ENCODE measurements around the gene NADSYN1.

Gene NADSYN1

GRCh38 chr11:71490044-71490730 lies 37.2 kb downstream of the NADSYN1 start:
- H4K20me1 ChIP-seq (ENCODE audit: insufficient read depth, low read length): no peaks in the 10 kb centered on the region
- no peak overlapping the region for H3K4me3 ChIP-seq (ENCODE audit: low read length)
- H3K27me3 ChIP-seq (ENCODE audit: low read depth, low read length): no peaks in the 10 kb centered on the region
- H3K9me3 ChIP-seq (ENCODE audit: insufficient read depth, low read length): no peaks in the 10 kb centered on the region
- peaks cover 12% of the 10 kb centered on the region for H3K4me1 ChIP-seq (ENCODE audit: low read length)
- no peak overlapping the region for H3K9ac ChIP-seq (ENCODE audit: low read length)
- no peak for TF ChIP-seq EZH2phosphoT487 (IDR thresholded peaks at IDR 0.05; ENCODE audit: low read depth)
- TF ChIP-seq CTCF (IDR thresholded peaks at IDR 0.05; ENCODE audit: low read depth, low read length): no peak
- no peak overlapping the region for H3K4me2 ChIP-seq (ENCODE audit: low read length)
- H3K27ac ChIP-seq (ENCODE audit: low read length): no peak overlapping the region
- H3K79me2 ChIP-seq (ENCODE audit: low read length): no peaks in the 10 kb centered on the region
- H2AFZ ChIP-seq (ENCODE audit: low read depth, low read length): no peak overlapping the region
- peaks cover 39% of the 10 kb centered on the region for H3K36me3 ChIP-seq (replicated peaks; ENCODE audit: low read depth, low read length)

DNA sequence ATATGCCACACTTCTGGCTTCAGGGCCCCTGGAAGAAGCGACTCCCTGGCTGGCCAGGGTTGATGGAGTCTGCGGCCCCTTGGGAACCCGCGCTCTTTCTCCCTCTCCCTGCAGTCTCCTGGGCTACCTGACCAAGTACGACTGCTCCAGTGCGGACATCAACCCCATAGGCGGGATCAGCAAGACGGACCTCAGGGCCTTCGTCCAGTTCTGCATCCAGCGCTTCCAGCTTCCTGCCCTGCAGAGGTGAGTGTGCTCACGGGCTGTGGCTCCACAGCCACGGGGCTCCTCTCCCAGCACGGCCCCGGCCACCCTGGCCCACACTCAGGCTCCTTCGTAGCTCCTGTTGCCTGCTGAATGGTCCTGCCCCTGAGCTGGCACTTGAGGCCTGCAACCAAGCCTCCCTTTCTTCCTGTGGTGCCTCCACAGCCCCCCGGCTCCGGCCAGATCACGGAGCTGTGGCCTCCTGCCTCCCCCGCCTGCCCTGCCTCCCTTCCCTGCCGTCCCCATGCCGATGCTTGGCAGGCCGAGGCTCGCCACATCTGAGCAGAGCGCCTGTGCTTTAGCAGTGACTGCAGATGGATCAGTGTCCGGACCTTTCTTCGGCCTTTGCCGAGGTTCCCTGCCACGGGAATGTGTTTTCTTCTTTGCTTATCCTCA lies 37.9 kb downstream of the NADSYN1 start:
- no peak for TF ChIP-seq EZH2phosphoT487 (IDR thresholded peaks at IDR 0.05; ENCODE audit: low read depth)
- no peak for TF ChIP-seq CTCF (IDR thresholded peaks at IDR 0.05; ENCODE audit: low read depth, low read length)
- Histone ChIP-seq H3K9me3 (ENCODE audit: insufficient read depth, low read length) (no peaks in the 10 kb centered on the region), H2AFZ (ENCODE audit: low read depth, low read length) (no peak overlapping the region), H3K27me3 (ENCODE audit: low read depth, low read length) (no peaks in the 10 kb centered on the region), H3K4me1 (ENCODE audit: low read length) (peaks cover 12% of the 10 kb centered on the region), H3K9ac (ENCODE audit: low read length) (no peak overlapping the region), H3K79me2 (ENCODE audit: low read length) (no peaks in the 10 kb centered on the region), H4K20me1 (ENCODE audit: insufficient read depth, low read length) (no peaks in the 10 kb centered on the region), H3K27ac (ENCODE audit: low read length) (no peak overlapping the region), H3K36me3 (replicated peaks; ENCODE audit: low read depth, low read length) (peaks cover 39% of the 10 kb centered on the region), H3K4me2 (ENCODE audit: low read length) (no peak overlapping the region), H3K4me3 (ENCODE audit: low read length) (no peak overlapping the region)

DNA sequence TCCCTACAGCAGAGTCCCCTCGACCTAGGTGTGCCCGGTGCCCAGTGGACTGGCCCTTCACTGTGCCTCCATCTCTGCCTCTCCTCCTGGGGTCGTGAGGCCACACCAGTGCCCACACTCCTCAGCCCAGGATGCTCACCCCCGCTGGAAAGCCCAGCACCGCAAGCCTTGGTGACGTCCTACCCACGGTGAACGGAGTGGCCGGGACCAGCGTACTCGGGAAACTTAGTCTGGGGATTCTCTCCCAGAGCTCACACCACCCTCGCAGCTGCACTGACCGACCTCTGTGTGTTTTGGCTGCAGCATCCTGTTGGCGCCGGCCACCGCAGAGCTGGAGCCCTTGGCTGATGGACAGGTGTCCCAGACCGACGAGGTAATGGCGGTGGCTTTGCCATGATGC lies 38.5 kb downstream of the NADSYN1 start:
- no peak overlapping the region for H3K4me3 ChIP-seq (ENCODE audit: low read length)
- H3K27ac ChIP-seq (ENCODE audit: low read length): no peak overlapping the region
- no peak overlapping the region for H2AFZ ChIP-seq (ENCODE audit: low read depth, low read length)
- no peak for TF ChIP-seq EZH2phosphoT487 (IDR thresholded peaks at IDR 0.05; ENCODE audit: low read depth)
- no peak for TF ChIP-seq CTCF (IDR thresholded peaks at IDR 0.05; ENCODE audit: low read depth, low read length)
- no peak overlapping the region for H3K4me2 ChIP-seq (ENCODE audit: low read length)
- H3K36me3 ChIP-seq (replicated peaks; ENCODE audit: low read depth, low read length): peaks cover 39% of the 10 kb centered on the region
- no peak overlapping the region for H3K9ac ChIP-seq (ENCODE audit: low read length)
- H3K79me2 ChIP-seq (ENCODE audit: low read length): no peaks in the 10 kb centered on the region
- H3K4me1 ChIP-seq (ENCODE audit: low read length): peaks cover 12% of the 10 kb centered on the region
- no peaks in the 10 kb centered on the region for H3K9me3 ChIP-seq (ENCODE audit: insufficient read depth, low read length)
- no peaks in the 10 kb centered on the region for H4K20me1 ChIP-seq (ENCODE audit: insufficient read depth, low read length)
- H3K27me3 ChIP-seq (ENCODE audit: low read depth, low read length): no peaks in the 10 kb centered on the region

DNA sequence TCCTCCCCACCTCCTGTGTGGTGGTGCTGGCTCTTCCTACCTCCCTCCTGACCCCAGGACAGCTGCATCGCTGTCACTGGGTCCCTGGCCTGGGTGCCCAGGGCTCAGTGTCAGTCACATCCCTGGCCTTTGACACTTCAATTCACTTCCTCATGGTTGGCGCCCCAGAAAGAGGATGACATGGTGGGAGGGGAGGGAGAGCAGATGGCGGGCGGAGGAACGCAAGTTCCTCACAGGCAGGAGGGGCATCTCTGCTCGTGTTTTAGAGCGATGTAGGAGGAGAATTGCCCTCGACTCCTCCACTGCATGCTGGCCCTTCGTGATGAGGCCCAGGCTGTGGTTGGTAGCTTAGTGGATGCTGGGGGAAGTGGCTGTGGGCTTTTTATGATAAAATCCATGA lies 38.9 kb downstream of the NADSYN1 start:
- Histone ChIP-seq H3K27ac (ENCODE audit: low read length) (no peak overlapping the region), H3K9me3 (ENCODE audit: insufficient read depth, low read length) (no peaks in the 10 kb centered on the region), H3K27me3 (ENCODE audit: low read depth, low read length) (no peaks in the 10 kb centered on the region), H3K4me1 (ENCODE audit: low read length) (peaks cover 12% of the 10 kb centered on the region), H2AFZ (ENCODE audit: low read depth, low read length) (no peak overlapping the region), H3K4me3 (ENCODE audit: low read length) (no peak overlapping the region), H3K9ac (ENCODE audit: low read length) (no peak overlapping the region), H4K20me1 (ENCODE audit: insufficient read depth, low read length) (no peaks in the 10 kb centered on the region), H3K4me2 (ENCODE audit: low read length) (no peak overlapping the region), H3K36me3 (replicated peaks; ENCODE audit: low read depth, low read length) (peaks cover 39% of the 10 kb centered on the region), H3K79me2 (ENCODE audit: low read length) (no peaks in the 10 kb centered on the region)
- TF ChIP-seq EZH2phosphoT487 (IDR thresholded peaks at IDR 0.05; ENCODE audit: low read depth) (no peak), CTCF (IDR thresholded peaks at IDR 0.05; ENCODE audit: low read depth, low read length) (no peak)
